ENCODE results near the gene PCDHA9. TPM values are rescaled to one million over a fixed set of nuclear protein-coding genes. Genes with fewer than 3 reads are reported as not detected.
"Not testable (repeated sequence)": the region's sequence is repeated elsewhere in the genome, so short reads cannot be mapped to it uniquely, and the experiment has no call there.

PCDHA9 gene
- polyA plus RNA-seq, 1 donor: 0.24 TPM

DNA sequence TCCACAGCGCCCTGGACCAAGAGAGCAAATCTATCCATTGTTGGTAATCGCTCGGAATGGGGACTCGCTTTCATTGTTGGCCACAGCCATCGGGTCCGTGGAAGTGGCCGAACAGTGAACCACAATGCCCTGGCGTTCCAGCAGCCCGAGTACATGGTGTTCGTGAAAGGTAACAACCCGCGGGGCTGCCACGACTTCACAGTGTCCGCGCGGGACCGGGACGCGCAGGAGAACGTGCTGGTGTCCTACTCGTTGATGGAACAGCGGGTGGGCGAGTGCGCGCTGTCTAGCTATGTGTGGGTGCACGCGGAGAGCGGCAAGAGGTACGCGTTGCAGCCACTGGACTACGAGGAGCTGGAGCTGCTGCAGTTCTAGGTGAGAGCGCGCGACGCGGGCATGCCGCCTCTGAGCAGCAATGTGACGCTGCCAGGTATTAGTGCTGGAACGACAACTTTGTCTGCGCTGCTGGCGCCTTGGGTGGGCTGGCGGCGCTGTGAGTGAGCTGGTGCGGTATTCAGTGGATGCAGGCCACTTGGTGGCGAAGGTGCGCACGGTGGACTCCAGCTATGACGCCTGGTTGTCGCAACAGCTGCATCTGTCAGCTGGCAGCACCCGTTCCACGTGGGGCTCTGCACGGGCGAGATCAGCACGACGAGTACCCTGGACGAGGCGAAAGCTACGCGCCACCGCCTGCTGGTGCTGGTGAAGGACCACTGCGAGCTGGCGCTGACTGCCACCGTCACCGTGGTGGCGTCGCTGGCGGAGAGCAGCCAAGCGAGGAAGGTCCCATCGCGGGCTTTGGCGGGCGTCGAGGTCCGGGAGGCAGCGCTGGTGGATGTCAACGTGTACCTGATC is 14.5 kb downstream of the PCDHA9 start:
- H3K36me3 ChIP-seq (ENCODE audit: control insufficient read depth, insufficient read depth, low read length): no peaks in the 10 kb centered on the region
- DNase-seq: no peak
- H3K4me1 ChIP-seq (ENCODE audit: control insufficient read depth, insufficient read depth, low read length): no peaks in the 10 kb centered on the region
- peaks cover 25% of the 10 kb centered on the region for H3K9me3 ChIP-seq (ENCODE audit: control insufficient read depth, low read depth, low read length)
- WGBS (ENCODE audit: insufficient coverage, low lambda C conversion rate): no CpG with 5 or more reads among the region's 76 CpGs
- H3K4me3 ChIP-seq (ENCODE audit: low read length): no peak overlapping the region
- H3K27me3 ChIP-seq (ENCODE audit: control insufficient read depth, insufficient read depth, low read length): no peaks in the 10 kb centered on the region
- no peak overlapping the region for H3K27ac ChIP-seq (ENCODE audit: low read length)

- no peak for DNase-seq
- Histone ChIP-seq H3K36me3 (ENCODE audit: control insufficient read depth, insufficient read depth, low read length) (no peaks in the 10 kb centered on the region), H3K4me3 (ENCODE audit: low read length) (no peak within 1 kb of the TSS), H3K27me3 (ENCODE audit: control insufficient read depth, insufficient read depth, low read length) (peaks cover 6% of the 10 kb centered on the region), H3K4me1 (ENCODE audit: control insufficient read depth, insufficient read depth, low read length) (no peaks in the 10 kb centered on the region), H3K27ac (ENCODE audit: low read length) (no peak within 1 kb of the TSS), H3K9me3 (ENCODE audit: control insufficient read depth, low read depth, low read length) (peaks cover 23% of the 10 kb centered on the region)
- 11% methylated on average over 1 of the region's 41 CpGs for WGBS (ENCODE audit: insufficient coverage, low lambda C conversion rate)
Measured at GRCh38 chr5:140868721-140869554, 20.8 kb downstream of the PCDHA9 start, which contains the start of gene PCDHA11. Gene PCDHA11 (plus strand): TSS chr5:140868957. CDS start chr5:140869104, 147 bp downstream.

GRCh38 chr5:140869555-140869886 is 21.3 kb downstream of the PCDHA9 start:
- Histone ChIP-seq H3K36me3 (ENCODE audit: control insufficient read depth, insufficient read depth, low read length) (no peaks in the 10 kb centered on the region), H3K9me3 (ENCODE audit: control insufficient read depth, low read depth, low read length) (peaks cover 23% of the 10 kb centered on the region), H3K4me3 (ENCODE audit: low read length) (no peak overlapping the region), H3K27me3 (ENCODE audit: control insufficient read depth, insufficient read depth, low read length) (peaks cover 6% of the 10 kb centered on the region), H3K27ac (ENCODE audit: low read length) (no peak overlapping the region), H3K4me1 (ENCODE audit: control insufficient read depth, insufficient read depth, low read length) (no peaks in the 10 kb centered on the region)
- no peak for DNase-seq
- WGBS (ENCODE audit: insufficient coverage, low lambda C conversion rate): 10% methylated on average over 2 of the region's 5 CpGs

DNA sequence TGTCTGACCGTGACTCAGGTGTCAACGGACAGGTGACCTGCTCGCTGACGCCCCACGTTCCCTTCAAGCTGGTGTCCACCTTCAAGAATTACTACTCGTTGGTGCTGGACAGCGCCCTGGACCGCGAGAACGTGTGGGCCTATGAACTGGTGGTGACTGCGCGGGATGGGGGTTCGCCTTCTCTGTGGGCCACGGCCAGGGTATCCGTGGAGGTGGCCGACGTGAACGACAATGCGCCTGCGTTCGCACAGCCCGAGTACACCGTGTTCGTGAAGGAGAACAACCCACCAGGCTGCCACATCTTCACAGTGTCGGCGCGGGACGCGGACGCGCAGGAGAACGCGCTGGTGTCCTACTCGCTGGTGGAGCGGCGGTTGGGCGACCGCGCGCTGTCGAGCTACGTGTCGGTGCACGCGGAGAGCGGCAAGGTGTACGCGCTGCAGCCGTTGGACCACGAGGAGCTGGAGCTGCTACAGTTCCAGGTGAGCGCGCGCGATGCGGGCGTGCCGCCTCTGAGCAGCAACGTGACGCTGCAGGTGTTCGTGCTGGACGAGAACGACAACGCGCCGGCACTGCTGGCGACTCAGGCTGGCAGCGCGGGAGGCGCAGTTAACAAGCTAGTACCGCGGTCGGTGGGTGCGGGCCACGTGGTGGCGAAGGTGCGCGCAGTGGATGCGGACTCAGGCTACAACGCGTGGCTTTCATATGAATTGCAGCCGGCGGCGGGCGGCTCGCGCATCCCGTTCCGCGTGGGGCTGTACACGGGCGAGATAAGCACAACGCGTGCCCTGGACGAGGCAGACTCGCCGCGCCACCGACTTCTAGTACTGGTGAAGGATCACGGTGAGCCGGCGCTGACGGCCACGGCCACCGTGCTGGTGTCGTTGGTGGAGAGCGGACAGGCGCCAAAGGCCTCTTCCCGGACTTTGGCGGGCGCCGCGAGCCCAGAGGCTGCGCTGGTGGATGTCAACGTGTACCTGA is 22.3 kb downstream of the PCDHA9 start:
- WGBS (ENCODE audit: insufficient coverage, low lambda C conversion rate): no CpG with 5 or more reads among the region's 114 CpGs

DNA sequence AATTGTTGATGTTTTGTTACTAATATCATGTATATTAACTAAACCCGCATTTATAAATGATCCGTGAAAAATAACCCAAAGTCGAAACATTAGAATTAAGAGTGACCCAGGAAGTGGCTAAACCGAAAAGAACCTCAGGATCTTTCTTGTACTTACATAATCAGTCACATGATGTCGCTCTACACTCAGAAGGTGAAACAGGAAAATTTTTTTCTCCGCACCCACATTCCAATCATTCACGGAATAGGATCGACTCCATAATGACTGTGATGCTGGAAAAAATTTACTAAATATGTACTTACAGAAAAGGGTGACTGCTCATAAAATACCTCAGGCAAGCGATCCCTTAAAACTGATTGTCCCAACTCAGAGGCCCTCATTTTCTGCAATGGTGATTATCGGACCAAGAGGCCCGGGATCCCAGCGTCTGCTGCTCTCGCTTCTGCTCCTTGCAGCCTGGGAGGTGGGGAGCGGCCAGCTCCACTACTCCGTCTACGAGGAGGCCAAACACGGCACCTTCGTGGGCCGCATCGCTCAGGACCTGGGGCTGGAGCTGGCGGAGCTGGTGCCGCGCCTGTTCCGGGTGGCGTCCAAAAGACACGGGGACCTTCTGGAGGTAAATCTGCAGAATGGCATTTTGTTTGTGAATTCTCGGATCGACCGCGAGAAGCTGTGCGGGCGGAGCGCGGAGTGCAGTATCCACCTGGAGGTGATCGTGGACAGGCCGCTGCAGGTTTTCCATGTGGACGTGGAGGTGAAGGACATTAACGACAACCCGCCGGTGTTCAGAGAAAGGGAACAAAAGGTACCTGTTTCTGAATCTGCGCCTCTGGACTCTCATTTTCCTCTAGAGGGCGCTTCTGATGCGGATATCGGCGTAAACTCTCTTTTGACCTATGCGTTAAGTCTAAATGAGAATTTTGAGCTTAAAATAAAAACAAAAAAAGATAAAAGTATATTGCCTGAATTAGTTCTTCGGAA is 27.2 kb downstream of the PCDHA9 start, which contains the start of gene PCDHA12:
TSS of gene PCDHA12 (plus strand) at position 224 of the 981 bp plus-strand sequence. CDS start at position 389, 165 bp downstream.
- H3K9me3 ChIP-seq (ENCODE audit: control insufficient read depth, low read depth, low read length): peaks cover 37% of the 10 kb centered on the region
- H3K4me1 ChIP-seq (ENCODE audit: control insufficient read depth, insufficient read depth, low read length): no peaks in the 10 kb centered on the region
- H3K27ac ChIP-seq (ENCODE audit: low read length): no peak within 1 kb of the TSS
- WGBS (ENCODE audit: insufficient coverage, low lambda C conversion rate): 33% methylated on average over 6 of the region's 47 CpGs
- peaks cover 13% of the 10 kb centered on the region for H3K27me3 ChIP-seq (ENCODE audit: control insufficient read depth, insufficient read depth, low read length)
- H3K4me3 ChIP-seq (ENCODE audit: low read length): no peak within 1 kb of the TSS
- DNase-seq: no peak
- no peaks in the 10 kb centered on the region for H3K36me3 ChIP-seq (ENCODE audit: control insufficient read depth, insufficient read depth, low read length)

More for the DNA sequence above, 22.3 kb downstream of the PCDHA9 start:
- no peak overlapping the region for H3K4me3 ChIP-seq (ENCODE audit: low read length)
- H3K36me3 ChIP-seq (ENCODE audit: control insufficient read depth, insufficient read depth, low read length): no peaks in the 10 kb centered on the region
- peaks cover 10% of the 10 kb centered on the region for H3K27me3 ChIP-seq (ENCODE audit: control insufficient read depth, insufficient read depth, low read length)
- H3K9me3 ChIP-seq (ENCODE audit: control insufficient read depth, low read depth, low read length): peaks cover 26% of the 10 kb centered on the region
- H3K27ac ChIP-seq (ENCODE audit: low read length): no peak overlapping the region
- no peaks in the 10 kb centered on the region for H3K4me1 ChIP-seq (ENCODE audit: control insufficient read depth, insufficient read depth, low read length)
- no peak for DNase-seq

DNA sequence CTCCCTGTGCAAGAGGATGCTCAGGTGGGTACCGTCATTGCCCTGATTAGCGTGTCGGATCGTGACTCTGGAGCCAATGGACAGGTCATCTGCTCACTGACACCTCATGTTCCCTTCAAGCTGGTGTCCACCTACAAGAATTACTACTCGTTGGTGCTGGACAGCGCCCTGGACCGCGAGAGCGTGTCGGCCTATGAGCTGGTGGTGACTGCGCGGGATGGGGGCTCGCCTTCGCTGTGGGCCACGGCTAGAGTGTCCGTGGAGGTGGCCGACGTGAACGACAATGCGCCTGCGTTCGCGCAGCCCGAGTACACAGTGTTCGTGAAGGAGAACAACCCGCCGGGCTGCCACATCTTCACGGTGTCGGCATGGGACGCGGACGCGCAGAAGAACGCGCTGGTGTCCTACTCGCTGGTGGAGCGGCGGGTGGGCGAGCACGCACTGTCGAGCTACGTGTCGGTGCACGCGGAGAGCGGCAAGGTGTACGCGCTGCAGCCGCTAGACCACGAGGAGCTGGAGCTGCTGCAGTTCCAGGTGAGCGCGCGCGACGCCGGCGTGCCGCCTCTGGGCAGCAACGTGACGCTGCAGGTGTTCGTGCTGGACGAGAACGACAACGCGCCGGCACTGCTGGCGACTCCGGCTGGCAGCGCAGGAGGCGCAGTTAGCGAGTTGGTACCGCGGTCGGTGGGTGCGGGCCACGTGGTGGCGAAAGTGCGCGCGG is 28.5 kb downstream of the PCDHA9 start:
- WGBS (ENCODE audit: insufficient coverage, low lambda C conversion rate): no CpG with 5 or more reads among the region's 80 CpGs
- H3K27me3 ChIP-seq (ENCODE audit: control insufficient read depth, insufficient read depth, low read length): not testable (repeated sequence)

DNA sequence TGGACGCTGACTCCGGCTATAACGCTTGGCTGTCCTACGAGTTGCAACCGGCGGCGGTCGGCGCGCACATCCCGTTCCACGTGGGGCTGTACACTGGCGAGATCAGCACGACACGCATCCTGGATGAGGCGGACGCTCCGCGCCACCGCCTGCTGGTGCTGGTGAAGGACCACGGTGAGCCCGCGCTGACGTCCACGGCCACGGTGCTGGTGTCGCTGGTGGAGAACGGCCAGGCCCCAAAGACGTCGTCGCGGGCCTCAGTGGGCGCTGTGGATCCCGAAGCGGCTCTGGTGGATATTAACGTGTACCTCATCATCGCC is 29.0 kb downstream of the PCDHA9 start:
- H3K9me3 ChIP-seq (ENCODE audit: control insufficient read depth, low read depth, low read length): peaks cover 33% of the 10 kb centered on the region
- no CpG with 5 or more reads among the region's 37 CpGs for WGBS (ENCODE audit: insufficient coverage, low lambda C conversion rate)
- H3K4me3 ChIP-seq (ENCODE audit: low read length): no peak overlapping the region
- no peaks in the 10 kb centered on the region for H3K36me3 ChIP-seq (ENCODE audit: control insufficient read depth, insufficient read depth, low read length)
- no peaks in the 10 kb centered on the region for H3K4me1 ChIP-seq (ENCODE audit: control insufficient read depth, insufficient read depth, low read length)
- peaks cover 10% of the 10 kb centered on the region for H3K27me3 ChIP-seq (ENCODE audit: control insufficient read depth, insufficient read depth, low read length)
- H3K27ac ChIP-seq (ENCODE audit: low read length): no peak overlapping the region
- no peak for DNase-seq

More for the DNA sequence above, 28.5 kb downstream of the PCDHA9 start:
- DNase-seq; H3K36me3 ChIP-seq (ENCODE audit: control insufficient read depth, insufficient read depth, low read length); H3K4me1 ChIP-seq (ENCODE audit: control insufficient read depth, insufficient read depth, low read length); H3K4me3 ChIP-seq (ENCODE audit: low read length); H3K27ac ChIP-seq (ENCODE audit: low read length): not testable (repeated sequence)
- H3K9me3 ChIP-seq (ENCODE audit: control insufficient read depth, low read depth, low read length): peaks cover 30% of the 10 kb centered on the region

DNA sequence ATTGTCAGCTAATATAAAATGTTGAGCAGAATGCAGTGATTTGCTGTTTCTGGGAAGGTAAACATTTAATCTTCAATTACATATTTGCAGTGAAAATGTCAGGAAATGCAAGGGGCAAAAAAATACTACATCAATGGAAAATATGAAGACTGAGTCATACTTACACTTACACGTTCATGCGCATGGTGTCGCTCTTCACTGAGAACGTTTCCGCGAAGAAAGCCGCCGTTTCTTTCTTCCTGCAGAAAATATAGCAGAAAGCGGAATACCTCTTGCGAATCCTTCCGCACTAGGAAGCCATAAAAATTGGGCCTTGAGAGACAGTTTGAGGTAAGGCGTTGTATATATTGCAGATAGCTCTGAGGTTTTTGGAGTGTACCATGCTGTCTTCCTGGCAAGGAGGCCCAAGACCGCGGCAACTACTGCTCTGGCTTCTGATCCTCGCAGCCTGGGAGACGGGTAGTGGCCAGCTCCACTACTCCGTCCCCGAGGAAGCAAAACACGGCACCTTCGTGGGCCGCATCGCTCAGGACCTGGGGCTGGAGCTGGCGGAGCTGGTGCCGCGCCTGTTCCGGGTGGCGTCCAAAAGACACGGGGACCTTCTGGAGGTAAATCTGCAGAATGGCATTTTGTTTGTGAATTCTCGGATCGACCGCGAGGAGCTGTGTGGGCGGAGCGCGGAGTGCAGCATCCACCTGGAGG is 33.9 kb downstream of the PCDHA9 start, which contains the start of gene PCDHA13:
TSS of gene PCDHA13 (plus strand) at position 236 of the 702 bp plus-strand sequence. CDS start at position 381, 145 bp downstream.
- Histone ChIP-seq H3K36me3 (ENCODE audit: control insufficient read depth, insufficient read depth, low read length) (no peaks in the 10 kb centered on the region), H3K27ac (ENCODE audit: low read length) (no peak within 1 kb of the TSS), H3K27me3 (ENCODE audit: control insufficient read depth, insufficient read depth, low read length) (peaks cover 8% of the 10 kb centered on the region), H3K4me1 (ENCODE audit: control insufficient read depth, insufficient read depth, low read length) (no peaks in the 10 kb centered on the region), H3K9me3 (ENCODE audit: control insufficient read depth, low read depth, low read length) (peaks cover 35% of the 10 kb centered on the region), H3K4me3 (ENCODE audit: low read length) (no peak within 1 kb of the TSS)
- WGBS (ENCODE audit: insufficient coverage, low lambda C conversion rate): no CpG with 5 or more reads among the region's 35 CpGs
- no peak for DNase-seq

Data from large intestine (tissue), 3 donors.